RWPE2 (cell line): Measurements from ENCODE around the gene LMO4.

Source experiments
- ATAC-seq: fragments of 200-7000 bp; cut with Tn5 transposase; 3 replicates; pipeline ENCODE4 v1.9.1; 2021; ENCODE audit warnings: low read depth
- DNase-seq: peaks from one replicate; pipeline ENCODE4 v3.0.0-alpha.2; 2020; ENCODE audit warnings: low spot score
- H3K27ac ChIP-seq: fragments of 450-650 bp; 2 replicates; pipeline ENCODE4 v1.5.1; 2017; ENCODE audit warnings: mild to moderate bottlenecking; ENCODE audit not compliant: poor library complexity, severe bottlenecking
- H3K27me3 ChIP-seq: fragments of 250-450 bp; sonication (Bioruptor Pico); 2 replicates; pipeline ENCODE4 v1.5.1; 2021; ENCODE audit warnings: mild to moderate bottlenecking, moderate library complexity; ENCODE audit not compliant: insufficient read depth, poor library complexity, severe bottlenecking
- H3K36me3 ChIP-seq: fragments of 250-450 bp; sonication (Bioruptor Pico); 2 replicates; pipeline ENCODE4 v1.5.1; 2020; ENCODE audit warnings: low read depth, mild to moderate bottlenecking, moderate library complexity
- H3K4me1 ChIP-seq: fragments of 250-450 bp; sonication (Bioruptor Pico); 2 replicates; pipeline ENCODE4 v1.5.1; 2021; ENCODE audit warnings: mild to moderate bottlenecking, moderate library complexity; ENCODE audit not compliant: insufficient read depth, poor library complexity, severe bottlenecking
- H3K4me3 ChIP-seq: fragments of 250-450 bp; sonication (Bioruptor Pico); 2 replicates; pipeline ENCODE4 v1.5.1; 2021; ENCODE audit warnings: mild to moderate bottlenecking, moderate library complexity; ENCODE audit not compliant: severe bottlenecking
- H3K9me3 ChIP-seq: fragments of 250-450 bp; sonication (Bioruptor Pico); 2 replicates; pipeline ENCODE4 v1.5.1; 2021; ENCODE audit warnings: mild to moderate bottlenecking, moderate library complexity; ENCODE audit not compliant: severe bottlenecking
- TF ChIP-seq, protein P1 (sequence below): fragments of 450-650 bp; IDR thresholded peaks from one replicate; pipeline ENCODE4 v1.5.1; 2017; ENCODE audit warnings: mild to moderate bottlenecking, moderate library complexity; ENCODE audit not compliant: poor library complexity, severe bottlenecking

The LMO4 gene

DNA sequence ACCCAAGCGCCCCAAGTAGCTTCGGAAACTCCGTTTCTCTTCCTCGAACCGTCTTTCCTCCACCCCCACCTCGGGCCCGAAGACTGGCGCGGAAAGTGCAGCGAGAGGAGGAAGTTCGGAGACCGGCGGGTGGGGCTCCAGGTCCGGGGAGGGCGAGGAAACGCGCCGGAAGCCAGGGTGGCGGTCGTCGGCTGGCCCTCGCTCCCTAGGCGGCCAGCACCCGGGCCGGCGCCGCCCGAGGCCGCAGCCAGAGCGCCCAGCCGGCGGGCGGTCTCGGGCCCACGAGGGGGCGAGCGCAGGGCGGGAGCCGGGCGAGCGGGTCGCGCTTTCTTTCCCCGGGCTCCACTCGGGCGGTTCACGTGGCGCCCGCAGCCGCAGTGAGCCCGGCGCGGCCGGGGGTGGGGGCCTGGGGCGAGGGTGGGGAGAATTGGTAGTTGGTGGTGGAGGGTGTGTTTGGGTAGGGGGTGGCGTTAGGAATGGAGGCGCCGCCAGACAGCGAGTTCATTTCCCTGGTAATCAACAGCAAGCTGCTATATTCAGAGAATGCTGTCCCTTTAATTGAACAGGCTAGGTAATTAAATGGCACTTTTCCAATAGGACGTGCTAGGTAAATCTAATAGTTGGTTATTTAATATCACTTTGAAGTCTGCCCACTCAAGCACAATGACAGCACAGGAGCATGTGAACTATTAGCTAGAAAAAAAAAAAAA lies 6.7 kb downstream of the LMO4 start:
- TF ChIP-seq, protein P1, sequence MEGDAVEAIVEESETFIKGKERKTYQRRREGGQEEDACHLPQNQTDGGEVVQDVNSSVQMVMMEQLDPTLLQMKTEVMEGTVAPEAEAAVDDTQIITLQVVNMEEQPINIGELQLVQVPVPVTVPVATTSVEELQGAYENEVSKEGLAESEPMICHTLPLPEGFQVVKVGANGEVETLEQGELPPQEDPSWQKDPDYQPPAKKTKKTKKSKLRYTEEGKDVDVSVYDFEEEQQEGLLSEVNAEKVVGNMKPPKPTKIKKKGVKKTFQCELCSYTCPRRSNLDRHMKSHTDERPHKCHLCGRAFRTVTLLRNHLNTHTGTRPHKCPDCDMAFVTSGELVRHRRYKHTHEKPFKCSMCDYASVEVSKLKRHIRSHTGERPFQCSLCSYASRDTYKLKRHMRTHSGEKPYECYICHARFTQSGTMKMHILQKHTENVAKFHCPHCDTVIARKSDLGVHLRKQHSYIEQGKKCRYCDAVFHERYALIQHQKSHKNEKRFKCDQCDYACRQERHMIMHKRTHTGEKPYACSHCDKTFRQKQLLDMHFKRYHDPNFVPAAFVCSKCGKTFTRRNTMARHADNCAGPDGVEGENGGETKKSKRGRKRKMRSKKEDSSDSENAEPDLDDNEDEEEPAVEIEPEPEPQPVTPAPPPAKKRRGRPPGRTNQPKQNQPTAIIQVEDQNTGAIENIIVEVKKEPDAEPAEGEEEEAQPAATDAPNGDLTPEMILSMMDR, result peak; percentile 35
- no peaks in the 10 kb centered on the region for H3K9me3 ChIP-seq
- ATAC-seq (peak; percentile 44), DNase-seq (peak; percentile 56)
- peaks cover 63% of the 10 kb centered on the region for H3K36me3 ChIP-seq
- peak overlapping the region; percentile 48 for H3K4me3 ChIP-seq
- H3K27ac ChIP-seq, result peak overlapping the region; percentile 58
- peaks cover 19% of the 10 kb centered on the region for H3K4me1 ChIP-seq
- no peaks in the 10 kb centered on the region for H3K27me3 ChIP-seq

GRCh38 chr1:87336623-87337067 lies 8.0 kb downstream of the LMO4 start:
- Histone ChIP-seq H3K36me3 (peaks cover 76% of the 10 kb centered on the region), H3K27ac (no peak overlapping the region), H3K9me3 (no peaks in the 10 kb centered on the region), H3K27me3 (no peaks in the 10 kb centered on the region), H3K4me3 (no peak overlapping the region), H3K4me1 (peaks cover 19% of the 10 kb centered on the region)
- TF ChIP-seq, protein P1, result no peak
- DNase-seq (no peak), ATAC-seq (no peak)

- H3K4me1 ChIP-seq, result peaks cover 13% of the 10 kb centered on the region
- H3K9me3 ChIP-seq, result no peaks in the 10 kb centered on the region
- peaks cover 78% of the 10 kb centered on the region for H3K36me3 ChIP-seq
- H3K27me3 ChIP-seq, result no peaks in the 10 kb centered on the region
- H3K4me3 ChIP-seq, result no peak overlapping the region
- H3K27ac ChIP-seq, result no peak overlapping the region
- TF ChIP-seq, protein P1, result no peak
- ATAC-seq (no peak), DNase-seq (no peak)
Measured at GRCh38 chr1:87337606-87338005, 8.9 kb downstream of the LMO4 start.

DNA sequence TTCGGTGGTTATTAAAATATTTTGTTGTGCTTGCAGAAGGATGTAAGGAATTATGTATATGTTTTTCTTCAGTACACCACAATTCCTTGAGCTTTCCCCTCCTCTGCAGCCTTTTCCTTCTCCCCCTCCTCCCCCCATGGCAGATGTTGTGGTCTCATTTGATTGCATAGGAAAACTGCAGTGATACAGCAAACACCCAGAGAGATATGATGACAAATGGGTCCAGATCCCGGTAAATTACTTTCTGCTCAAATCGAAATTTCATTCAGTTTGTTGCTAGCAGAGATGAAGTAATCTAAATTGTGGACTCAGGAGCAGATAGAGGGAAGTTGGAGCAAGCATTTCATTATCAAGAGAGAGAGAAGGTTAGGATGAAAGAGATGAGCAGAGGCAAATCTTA lies 9.9 kb downstream of the LMO4 start:
- ATAC-seq, result no peak
- TF ChIP-seq, protein P1, result no peak
- H3K4me1 ChIP-seq, result peaks cover 10% of the 10 kb centered on the region
- H3K27me3 ChIP-seq, result no peaks in the 10 kb centered on the region
- H3K27ac ChIP-seq, result no peak overlapping the region
- DNase-seq, result no peak
- no peak overlapping the region for H3K4me3 ChIP-seq
- H3K9me3 ChIP-seq, result no peaks in the 10 kb centered on the region
- peaks cover 78% of the 10 kb centered on the region for H3K36me3 ChIP-seq

DNA sequence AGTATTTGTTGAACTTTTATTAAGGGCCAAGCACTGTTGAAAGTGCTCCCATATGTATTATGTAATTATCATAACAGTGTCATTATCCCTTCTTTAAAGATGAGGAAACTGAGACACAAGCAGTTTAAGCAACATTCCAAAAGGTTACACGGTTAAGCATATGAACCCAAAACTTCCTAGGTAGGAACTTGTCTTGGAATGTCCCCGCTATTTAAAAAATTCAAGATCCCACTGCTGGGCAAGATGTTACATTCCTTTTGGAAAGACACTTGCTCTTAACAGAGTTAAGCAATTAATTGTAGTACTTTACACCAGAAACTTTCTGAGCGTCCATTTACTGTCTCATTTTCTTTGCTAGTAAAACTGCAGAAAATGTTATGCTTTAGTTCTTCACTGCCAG lies 15.6 kb downstream of the LMO4 start:
- ATAC-seq, result no peak
- peaks cover 71% of the 10 kb centered on the region for H3K36me3 ChIP-seq
- TF ChIP-seq, protein P1, result no peak
- H3K4me3 ChIP-seq, result no peak overlapping the region
- no peak overlapping the region for H3K27ac ChIP-seq
- no peaks in the 10 kb centered on the region for H3K9me3 ChIP-seq
- H3K27me3 ChIP-seq, result no peaks in the 10 kb centered on the region
- H3K4me1 ChIP-seq, result no peaks in the 10 kb centered on the region
- no peak for DNase-seq
